NCI-H226 (cell line): ENCODE results near the gene GNG5.
"Not testable (repeated sequence)": the region's sequence is repeated elsewhere in the genome, so short reads cannot be mapped to it uniquely, and the experiment has no call there.

Source experiments
- DNase-seq: peaks from one replicate; pipeline ENCODE4 v3.0.0-alpha.2; 2015

The GNG5 gene

DNA sequence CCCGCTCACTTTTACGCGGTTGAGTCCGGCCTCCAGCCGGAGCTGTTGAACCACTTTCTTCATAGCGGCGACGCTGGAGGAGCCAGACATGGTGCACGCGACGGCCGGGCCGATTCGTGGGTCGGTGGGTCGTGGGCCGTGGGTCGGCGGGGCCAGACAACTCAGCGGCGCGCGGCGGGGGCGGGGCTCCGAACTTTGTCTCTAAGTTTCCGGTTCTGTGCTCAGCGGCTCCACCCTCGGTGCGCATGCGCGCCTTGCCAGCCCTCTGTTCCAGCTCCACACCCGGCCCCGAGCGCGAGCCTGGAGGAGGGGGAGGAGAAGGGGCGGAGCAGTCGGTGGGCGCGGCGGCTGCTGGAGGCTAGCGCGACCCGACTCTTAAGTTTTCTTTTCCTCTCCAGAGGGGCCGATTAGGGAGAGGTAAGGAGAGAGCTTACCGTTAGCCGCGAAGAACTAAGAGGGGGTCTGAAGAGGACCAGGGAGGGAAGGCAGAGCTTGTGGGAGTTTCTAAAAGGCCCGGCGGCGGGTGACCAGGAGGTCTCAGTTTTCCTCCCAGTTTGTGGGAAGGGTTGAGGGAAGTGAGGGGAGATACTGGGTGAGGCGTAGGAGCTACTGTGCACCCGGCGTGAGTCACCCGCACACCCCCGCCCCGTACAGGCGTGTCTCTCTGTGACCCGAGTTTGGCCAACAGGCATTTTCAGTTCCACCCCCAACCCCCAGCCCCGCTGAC, at the start of gene GNG5, which contains the start of gene SPATA1:
Gene GNG5, minus strand, starts transcription at position 580 of the 727 bp plus-strand sequence. Its CDS starts 490 bp downstream, at position 90.
Gene SPATA1, plus strand, starts transcription at position 385 of the 727 bp plus-strand sequence. CDS start 9,974 bp downstream, outside the sequence.
- peak; percentile 89 for DNase-seq

DNA sequence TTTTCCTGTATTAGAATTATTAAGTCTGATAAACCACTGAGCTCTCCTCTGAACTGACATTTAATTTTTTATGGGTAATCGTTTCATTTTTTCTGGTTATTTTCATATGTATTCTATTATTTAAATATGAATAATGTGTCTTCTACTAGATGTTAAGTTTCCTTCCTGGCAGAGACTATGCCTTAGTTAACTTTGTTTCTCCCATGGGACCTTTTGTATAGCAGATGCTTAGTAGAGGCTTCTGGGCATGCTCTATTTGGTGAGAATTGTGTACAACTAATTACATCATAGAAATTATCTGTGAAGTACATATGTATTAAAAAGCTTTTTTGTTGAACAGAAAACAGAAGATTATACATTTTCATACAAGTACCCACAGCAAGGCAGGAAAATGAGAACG, 44.4 kb upstream of the GNG5 start:
- DNase-seq, result no peak

DNA sequence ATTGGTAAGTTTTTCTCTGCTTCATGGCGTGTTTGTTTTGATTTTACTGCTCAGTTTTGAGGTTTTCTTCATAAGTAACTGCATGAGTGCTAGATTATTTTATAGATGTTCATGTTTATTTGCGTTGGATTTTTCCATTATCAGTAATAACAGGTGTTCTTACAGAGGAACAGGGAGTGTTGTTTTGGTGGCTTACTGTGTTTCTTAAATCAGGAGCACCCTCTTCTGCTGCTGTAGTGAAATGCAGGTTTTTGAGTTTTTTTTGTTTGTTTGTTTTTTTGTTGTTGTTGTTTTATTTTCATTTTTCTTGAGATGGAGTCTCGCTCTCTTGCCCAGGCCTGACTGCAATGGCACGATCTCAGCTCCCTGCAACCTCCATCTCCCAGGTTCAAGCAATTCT, 35.3 kb upstream of the GNG5 start:
- DNase-seq, result no peak

DNA sequence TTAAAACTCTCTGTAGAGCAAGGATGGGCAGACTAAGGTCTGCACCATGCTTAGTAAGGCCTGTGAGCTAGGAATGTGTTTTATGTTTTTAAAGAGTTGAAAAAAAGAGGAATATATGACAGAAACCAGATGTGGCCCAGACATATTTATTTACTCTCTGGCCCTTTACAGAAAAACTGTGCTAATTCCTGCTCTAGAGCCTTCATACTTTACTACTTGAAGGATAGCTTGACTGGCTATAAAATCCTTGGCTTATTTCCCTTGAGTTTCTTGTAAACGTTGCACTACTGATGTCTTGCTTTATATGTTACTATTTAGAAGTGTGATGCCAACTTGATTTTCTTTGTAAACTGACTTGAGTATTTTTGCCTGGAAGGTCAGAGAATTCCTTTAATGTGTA, 34.4 kb upstream of the GNG5 start:
- no peak for DNase-seq

DNA sequence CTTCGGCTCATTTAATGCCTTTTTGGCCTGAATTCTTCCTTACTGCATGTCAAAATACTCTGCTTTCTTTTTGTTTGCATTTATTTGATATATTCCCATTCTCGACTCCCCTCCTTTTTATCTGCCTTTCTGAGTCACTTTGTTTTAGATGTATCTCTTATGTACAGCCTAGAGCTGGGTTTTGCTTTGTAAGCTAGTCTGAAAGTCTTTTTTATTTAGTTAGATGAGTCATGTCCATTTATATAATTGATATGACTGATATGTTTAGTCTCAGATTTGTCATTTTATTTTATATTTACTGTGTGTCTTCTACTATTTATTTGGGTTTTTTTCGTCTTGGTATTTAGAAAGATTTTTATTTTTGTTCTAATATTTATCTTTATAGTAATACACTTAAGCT, 33.6 kb upstream of the GNG5 start:
- DNase-seq, result no peak

DNA sequence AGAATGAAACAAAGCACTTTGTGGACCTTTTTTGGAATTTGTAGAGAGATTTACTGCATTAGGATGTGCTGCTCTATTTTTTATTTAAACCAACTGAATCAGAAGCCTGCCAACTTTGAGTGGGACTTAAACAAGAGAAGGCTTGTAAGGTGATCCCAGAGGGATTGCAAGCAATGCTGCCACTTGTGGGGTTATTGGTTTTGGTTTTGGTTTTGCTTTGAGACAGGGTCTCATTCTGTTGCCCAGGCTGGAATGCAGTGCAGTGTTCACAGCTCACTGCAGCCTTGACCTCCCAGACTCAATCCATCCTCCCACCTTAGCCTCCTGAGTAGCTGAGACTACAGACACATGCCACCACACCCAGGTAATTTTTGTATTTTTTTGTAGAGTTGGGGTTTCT, 32.2 kb upstream of the GNG5 start:
- no peak for DNase-seq

DNA sequence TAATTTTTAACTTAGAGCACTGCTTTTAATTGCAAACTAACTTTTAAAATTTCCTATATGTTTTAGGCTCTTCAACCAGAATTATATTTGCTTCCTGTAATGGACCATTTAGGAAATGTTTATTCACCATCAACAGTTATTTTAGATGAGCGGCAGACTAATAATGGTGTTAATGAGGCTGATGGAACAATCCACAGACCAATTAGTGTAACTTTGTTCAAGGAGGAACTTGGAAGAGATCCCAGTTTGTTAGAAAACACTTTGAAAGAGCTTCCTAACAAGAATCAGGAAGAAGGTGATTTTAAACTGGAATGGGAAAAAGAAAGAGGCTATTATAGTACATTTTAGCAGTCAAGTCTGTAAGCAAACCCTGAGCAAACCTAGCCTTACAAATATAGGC, 19.4 kb upstream of the GNG5 start:
- DNase-seq, result no peak

DNA sequence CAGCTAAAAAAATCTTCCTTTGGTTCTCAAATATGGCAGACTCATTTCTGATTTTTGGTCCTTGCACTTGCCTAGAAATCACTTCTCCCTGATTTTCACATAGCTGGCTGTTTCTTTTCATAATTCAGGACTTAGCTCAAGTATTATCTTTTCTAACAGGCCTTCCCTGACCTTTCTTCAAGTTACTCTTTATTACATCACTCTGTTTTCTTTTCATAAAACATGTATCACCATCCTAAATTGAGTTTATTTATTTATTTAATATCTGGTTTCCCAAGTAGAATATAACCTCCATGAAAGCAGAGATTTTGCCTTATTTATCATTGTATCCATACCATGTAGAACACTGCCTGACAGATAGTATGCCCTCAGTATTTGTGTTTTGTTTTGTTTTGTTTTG, 18.2 kb upstream of the GNG5 start:
- no peak for DNase-seq

DNA sequence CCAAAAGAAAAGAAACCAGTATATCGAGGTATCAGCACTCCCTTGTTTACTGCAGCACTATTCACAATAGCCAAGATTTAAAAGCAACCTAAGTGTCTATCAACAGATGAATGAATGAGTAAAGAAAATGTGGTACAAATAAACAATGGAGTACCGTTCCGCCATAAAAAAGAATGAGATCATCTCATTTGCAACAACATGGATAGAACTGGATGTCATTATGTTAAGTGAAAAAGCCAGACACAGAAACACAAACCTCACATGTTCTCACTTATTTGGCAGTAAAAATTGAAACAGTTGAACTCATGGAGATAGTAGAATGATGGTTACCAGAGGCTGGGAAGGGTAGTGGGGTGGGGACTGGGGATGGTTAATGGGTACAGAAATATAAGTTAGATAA, 4.3 kb upstream of the GNG5 start:
- DNase-seq, result no peak

DNA sequence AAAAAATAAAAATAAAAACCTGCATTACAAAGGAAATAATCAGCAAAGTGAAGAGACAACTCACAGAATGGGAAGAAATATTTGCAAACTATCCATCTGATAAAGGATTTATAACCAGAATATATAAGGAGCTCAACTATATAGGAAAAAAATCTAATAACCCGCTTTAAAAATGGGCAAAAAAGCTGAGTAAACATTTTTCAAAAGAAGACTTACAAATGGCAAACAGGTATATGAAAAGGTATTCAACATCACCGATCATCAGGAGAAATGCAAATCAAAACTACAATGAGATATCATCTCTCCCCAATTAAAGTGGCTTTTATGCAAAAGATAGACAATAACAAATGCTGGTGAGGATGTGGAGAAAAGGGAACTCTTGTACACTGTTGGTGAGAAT, 3.8 kb upstream of the GNG5 start:
- no peak for DNase-seq

DNA sequence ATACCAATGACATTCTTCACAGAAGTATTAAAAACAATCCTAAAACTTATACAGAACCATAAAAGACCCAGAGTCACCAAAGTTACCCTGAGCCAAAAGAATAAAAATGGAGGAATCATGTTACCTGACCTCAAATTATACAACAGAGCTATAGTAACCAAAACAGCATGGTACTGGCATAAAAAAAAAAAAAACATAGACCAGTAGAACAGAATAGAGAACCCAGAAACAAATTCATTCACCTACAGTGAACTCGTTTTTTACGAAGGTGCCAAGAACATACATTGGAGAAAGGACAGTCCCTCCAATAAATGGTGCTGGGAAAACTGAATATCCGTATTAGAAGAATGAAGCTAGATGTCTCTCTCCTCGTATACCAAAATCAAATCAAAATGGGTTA, 2.6 kb upstream of the GNG5 start:
- DNase-seq, result no peak

DNA sequence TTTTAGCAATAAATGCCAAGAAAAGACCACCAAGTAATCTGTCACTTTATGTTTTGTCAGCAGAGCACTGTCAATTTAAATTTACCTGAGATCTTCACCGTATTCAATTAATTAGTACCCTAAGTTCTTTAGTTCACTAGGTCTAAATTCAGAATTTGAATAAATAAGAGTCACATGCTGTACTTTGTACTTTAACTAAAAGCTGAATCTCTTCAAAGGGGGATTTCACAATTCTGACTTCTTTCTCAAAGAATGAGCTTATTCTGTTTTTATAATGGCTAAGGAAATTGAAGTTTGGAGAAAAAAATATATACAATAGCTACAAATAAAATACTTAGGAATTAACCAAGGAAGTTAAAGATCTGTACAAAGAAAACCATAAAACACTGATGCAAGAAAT, 2.1 kb upstream of the GNG5 start:
- DNase-seq, result no peak

DNA sequence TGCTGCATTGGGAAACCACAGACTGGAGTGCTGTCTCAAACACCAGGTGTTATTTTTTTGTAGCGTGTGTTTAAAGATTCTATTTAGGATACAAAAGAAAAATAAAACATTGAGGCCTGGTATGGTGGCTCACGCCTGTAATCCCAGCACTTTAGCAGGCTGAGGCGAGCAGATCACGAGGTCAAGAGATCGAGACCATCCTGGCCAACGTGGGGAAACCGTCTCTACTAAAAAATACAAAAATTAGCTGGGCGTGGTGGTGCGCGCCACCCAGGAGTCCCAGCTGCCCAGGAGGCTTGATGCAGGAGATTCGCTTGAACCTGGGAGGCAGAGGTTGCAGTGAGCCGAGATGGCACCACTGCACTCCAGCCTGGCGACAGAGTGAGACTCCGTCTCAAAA, 1.5 kb upstream of the GNG5 start:
- DNase-seq, result not testable (repeated sequence)

DNA sequence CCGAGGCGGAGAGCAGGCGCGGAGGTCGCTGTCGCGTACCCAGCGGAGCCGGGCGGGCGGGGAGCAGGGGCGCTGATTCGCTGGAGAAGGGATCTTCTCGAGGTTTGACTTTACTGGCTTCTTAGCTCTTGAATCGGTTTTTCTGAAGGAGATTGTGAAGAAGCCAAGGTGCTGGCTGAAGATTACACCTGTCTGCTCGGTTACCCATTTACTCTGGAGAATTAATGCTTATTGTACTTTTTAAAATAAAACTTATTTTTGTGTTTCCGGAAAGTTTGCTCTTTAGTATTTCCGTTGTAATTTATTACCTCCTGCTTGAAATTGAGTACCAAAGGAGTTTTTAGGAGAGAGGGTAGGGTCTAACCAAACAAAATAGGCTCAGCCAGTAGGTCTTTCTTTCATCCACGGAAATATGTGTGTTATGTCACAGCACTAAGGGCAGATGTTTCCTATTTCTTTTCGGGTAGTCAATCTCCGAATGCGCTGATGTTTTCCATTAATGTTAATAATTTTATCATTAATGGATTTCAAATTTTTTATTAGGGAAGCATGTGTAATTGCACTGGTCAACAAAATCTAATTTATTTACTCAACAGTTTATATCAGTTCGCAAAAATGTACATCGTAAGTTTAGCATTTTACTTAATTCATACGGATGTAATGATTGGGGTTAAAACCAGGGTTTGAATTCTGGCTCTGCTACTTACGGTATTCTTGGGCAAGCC, 510 bp upstream of the GNG5 start:
- no peak for DNase-seq

DNA sequence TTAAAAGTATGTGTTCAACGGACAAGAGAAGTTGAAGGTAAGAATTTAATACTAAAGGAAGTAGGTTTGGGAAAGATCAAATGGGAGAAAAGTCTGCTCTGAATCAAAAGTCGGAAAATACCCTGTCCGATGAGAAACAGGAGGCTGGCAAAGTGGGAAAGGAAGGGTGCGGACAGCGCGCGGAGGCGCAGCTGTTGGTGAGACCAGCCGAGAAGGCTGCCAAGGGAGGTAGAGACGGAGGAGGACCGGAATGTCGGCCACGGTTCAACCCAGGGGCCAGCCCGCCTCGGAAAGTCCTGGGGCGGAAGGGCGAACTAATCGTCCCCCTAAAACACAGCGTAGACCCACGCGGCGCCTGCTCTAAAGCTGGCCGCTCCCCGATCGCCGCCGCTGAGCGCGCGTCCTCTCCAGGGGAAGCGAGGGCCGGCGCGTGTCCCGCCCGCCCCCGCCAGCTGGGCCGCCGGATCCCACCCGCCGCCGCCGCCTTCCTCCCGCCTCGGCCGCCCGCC, 834 bp downstream of the GNG5 start:
- DNase-seq, result peak; percentile 43

DNA sequence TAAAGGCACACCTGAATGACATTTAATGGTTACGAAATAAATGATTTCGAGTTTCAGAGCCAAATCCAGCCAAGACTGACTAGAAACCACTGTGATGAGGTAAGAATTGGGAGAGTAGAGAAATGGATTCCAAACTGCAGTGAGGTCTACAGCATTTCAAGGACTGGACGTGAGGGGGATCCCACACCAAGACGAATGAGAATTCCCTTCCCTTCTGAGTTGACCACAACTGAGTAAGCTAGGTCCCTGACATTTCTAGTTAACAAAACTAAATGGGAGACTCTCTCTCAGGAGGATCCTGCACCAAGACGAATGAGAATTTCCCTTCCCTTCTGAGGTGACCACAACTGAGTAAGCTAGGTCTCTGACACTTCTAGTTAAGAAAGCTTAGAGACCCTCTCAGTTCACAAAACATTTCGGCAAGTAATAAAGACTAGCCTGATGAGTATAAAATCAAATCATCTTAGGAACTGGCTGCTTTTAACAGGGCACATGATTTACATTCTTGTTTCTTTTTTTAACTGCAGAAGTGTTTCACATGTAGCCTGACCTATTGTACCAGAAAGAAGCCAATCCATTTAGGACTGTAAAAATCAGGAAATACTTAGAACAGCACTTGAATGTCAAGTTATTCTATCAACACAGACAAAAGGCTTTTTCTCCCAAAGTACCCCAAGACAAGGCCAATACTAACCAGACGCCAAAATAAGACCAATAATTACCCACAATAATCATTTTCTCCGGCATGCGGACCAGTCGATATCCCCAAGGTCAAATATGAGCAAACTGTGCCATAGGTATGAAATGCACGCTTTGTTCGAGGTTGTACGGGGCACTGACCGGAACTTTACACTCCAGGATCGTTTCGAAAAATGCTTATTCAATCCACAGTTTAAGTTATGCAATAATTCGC, 1.5 kb downstream of the GNG5 start:
- DNase-seq, result peak; percentile 62

DNA sequence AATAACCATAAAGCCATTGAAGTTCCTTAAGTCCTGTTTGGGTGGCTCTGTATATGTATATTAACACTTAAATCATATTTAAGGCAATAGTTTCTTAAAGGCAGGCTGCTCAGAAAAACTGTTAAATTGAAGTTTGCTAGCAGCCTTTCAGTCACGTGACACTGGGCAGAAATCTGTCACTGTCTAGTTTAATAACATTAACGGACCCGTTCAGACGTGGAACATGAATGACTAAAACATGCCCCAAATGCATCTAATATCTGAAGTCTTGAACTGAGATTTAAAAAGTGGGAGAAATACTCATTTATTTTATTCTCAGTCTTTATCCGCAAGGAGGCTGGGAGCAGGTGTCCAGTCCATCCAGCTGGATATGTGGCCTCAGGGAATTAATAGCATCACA, 3.5 kb downstream of the GNG5 start:
- DNase-seq, result no peak

DNA sequence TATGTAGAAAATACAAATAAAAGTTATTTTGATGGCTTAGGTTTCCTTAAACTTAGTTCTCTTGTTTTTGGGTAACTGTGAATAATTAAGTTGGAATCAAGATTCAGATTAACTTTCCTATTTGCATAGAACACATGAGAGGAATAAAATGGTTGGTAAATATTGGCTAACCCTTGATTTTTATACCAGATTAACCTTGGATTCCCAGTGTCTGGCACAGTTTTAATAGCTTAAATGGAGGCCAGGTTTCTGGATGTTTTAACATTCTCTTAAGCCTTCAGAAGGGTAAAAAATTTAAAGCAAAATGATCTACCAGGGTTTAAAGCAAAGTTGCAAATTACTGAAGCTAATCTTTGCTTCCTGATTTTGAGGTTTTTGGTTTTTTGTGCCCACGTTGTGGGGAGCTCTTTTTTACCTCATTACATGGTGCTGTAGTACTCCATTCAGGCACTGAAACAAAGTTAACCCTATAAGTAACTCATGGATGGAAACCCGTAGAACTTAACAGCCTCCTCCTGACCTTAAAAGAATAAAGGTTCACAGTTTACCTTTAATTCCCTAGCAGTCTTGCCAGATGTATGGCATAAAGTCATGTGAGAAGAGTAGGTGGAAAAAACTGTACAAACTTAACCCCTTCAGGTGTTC, 8.6 kb downstream of the GNG5 start:
- DNase-seq, result no peak

DNA sequence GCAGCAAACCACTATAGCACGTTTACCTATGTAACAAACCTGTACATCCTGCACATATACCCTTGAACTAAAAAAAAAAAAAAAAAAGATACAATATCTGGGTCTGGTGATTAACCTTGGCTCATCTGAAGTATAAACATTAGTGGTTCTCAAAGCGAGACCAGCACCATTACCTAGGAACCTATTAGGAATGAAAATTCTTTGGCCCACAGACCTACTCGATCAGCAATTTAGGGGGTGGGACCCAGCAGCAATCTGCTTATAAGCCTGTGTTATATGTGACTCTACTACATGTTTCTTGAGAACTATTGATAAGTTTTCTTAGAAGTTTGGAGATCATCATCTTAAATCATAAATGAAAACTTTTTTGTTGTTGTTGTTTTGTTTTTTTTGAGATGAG, 9.9 kb downstream of the GNG5 start:
- no peak for DNase-seq

DNA sequence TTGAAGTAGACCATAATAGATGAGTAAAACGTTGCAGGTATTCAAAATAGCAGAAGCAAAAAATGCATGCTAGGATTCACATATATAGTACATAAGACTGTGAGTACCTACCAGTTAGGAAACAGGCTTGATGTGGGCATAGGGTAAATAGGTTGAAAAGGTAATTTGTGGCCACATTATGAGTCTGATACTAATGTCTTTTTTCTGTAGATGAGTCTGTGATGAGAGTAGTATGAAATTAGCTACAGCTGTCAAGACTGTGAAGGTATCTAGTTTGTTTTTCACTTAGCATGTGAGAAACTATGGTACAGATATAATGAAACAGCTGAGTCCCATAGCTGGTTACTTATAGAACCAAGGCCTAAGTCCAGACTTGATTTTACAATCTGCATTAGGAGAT, 12.6 kb downstream of the GNG5 start:
- DNase-seq, result no peak

DNA sequence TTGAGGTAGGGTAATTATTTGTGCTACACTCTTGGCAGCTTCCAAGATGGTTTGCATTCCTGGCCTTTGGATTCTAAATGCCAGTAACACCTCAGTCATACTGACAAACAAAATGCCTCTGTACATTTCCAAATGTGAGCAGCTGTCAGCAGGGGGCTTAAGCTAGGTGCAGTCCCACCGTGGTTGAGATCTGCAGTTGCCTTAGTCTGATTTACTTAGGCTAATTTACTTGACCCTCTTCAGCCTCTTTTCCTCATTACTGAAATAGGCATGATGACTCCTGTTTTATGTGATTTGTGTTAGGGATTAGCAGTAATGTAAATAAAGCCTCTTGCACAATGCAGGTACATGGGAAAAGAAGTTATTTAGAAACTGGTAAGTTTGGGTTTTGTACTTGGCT, 13.7 kb downstream of the GNG5 start:
- no peak for DNase-seq

DNA sequence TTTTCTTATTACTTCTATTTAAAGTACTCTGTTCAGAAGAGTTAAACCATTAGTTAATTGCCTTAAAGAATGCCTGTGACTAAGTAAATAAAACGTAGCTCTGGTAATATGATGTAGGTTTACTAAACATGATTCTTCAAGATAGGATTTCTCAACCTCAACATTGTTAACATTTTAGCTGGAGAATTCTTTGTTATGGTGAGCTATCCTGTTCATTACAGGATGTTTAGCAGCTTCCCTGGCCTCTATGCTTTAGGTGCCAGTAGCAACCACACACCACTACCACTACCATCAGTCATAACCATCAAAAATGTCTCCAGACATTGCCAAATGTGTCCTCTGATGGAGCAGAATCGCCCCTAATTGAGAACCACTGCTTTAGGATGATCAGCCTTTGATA, 16.6 kb downstream of the GNG5 start:
- DNase-seq, result no peak

DNA sequence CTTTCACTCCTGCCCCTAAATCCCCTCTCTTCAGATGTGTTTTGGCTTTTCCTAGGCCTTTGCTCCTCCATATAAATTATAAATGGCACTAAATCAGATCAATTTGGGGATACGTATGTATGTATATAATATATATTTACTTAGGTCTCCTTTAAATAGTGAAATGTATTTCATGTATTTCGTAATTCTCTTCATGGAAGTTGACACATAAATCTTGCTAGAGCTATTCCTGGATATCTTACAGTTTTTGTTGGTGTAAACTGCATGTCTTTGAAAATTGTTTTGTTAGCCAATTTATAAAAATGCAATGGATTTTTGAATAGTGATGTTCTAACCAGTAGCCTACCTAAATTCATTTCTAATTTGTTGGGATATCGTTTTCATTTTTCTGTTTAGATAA, 18.3 kb downstream of the GNG5 start:
- DNase-seq, result no peak
